ENCODE results near the gene OR51Q1.

OR51Q1 gene

GRCh38 chr11:5421811-5422210, at the start of gene OR51Q1:
OR51Q1 (plus strand) TSS chr11:5422111; CDS start chr11:5422201, 90 bp downstream.
- H3K27ac Mint-ChIP-seq, result no peak within 1 kb of the TSS
- no peaks in the 10 kb centered on the region for H3K36me3 Mint-ChIP-seq (ENCODE audit: low read depth)
- DNase-seq, result no peak
- no peak for TF ChIP-seq CTCF (IDR thresholded peaks at IDR 0.05)
- H3K9me3 Mint-ChIP-seq, result peaks cover 4% of the 10 kb centered on the region
- no peak within 1 kb of the TSS for H3K4me3 Mint-ChIP-seq
- H3K27me3 Mint-ChIP-seq (ENCODE audit: low read depth, poor library complexity), result peaks cover 3% of the 10 kb centered on the region
- H3K4me1 Mint-ChIP-seq, result no peaks in the 10 kb centered on the region

GRCh38 chr11:5380740-5381342, 41.1 kb upstream of the OR51Q1 start:
- no peak overlapping the region for H3K4me3 Mint-ChIP-seq
- H3K27ac Mint-ChIP-seq, result no peak overlapping the region
- H3K27me3 Mint-ChIP-seq (ENCODE audit: low read depth, poor library complexity), result no peaks in the 10 kb centered on the region
- H3K36me3 Mint-ChIP-seq (ENCODE audit: low read depth), result no peaks in the 10 kb centered on the region
- peaks cover 8% of the 10 kb centered on the region for H3K4me1 Mint-ChIP-seq
- peak; percentile 79 for TF ChIP-seq CTCF (IDR thresholded peaks at IDR 0.05)
- peaks cover 6% of the 10 kb centered on the region for H3K9me3 Mint-ChIP-seq
- peak; percentile 66 for DNase-seq

DNA sequence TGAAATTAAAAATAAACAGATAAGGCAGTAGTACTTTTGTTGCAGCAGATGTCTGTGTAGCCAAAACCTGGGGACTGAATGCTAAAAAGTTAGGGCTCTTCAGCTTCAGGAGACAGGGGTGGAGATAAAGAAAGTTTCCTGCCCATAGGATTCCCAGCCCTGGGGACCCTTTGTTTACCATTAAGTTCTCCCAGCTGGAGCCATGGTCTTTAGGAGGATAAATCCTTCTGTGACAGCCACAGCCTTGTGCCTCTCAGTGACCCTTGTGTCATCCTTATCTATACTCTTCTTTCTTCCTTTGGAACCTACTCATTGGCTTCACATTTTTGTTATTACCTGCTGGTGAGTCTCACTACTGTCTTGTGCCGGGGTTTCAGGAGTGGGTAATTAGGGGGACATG, 38.3 kb upstream of the OR51Q1 start, which contains the start of gene OR51M1:
Gene OR51M1 (plus strand): TSS at position 237 of the 400 bp plus-strand sequence. CDS start 5,587 bp downstream, outside the sequence.
- H3K4me3 Mint-ChIP-seq, result no peak within 1 kb of the TSS
- H3K4me1 Mint-ChIP-seq, result peaks cover 8% of the 10 kb centered on the region
- no peak for TF ChIP-seq CTCF (IDR thresholded peaks at IDR 0.05)
- no peak for DNase-seq
- no peaks in the 10 kb centered on the region for H3K36me3 Mint-ChIP-seq (ENCODE audit: low read depth)
- H3K27ac Mint-ChIP-seq, result no peak within 1 kb of the TSS
- H3K9me3 Mint-ChIP-seq, result no peaks in the 10 kb centered on the region
- no peaks in the 10 kb centered on the region for H3K27me3 Mint-ChIP-seq (ENCODE audit: low read depth, poor library complexity)

GRCh38 chr11:5384335-5384734, 37.6 kb upstream of the OR51Q1 start:
- H3K4me3 Mint-ChIP-seq, result no peak overlapping the region
- DNase-seq, result no peak
- no peaks in the 10 kb centered on the region for H3K27me3 Mint-ChIP-seq (ENCODE audit: low read depth, poor library complexity)
- no peak overlapping the region for H3K27ac Mint-ChIP-seq
- H3K36me3 Mint-ChIP-seq (ENCODE audit: low read depth), result no peaks in the 10 kb centered on the region
- peaks cover 8% of the 10 kb centered on the region for H3K4me1 Mint-ChIP-seq
- no peaks in the 10 kb centered on the region for H3K9me3 Mint-ChIP-seq
- no peak for TF ChIP-seq CTCF (IDR thresholded peaks at IDR 0.05)

- no peak for TF ChIP-seq CTCF (IDR thresholded peaks at IDR 0.05)
- H3K36me3 Mint-ChIP-seq (ENCODE audit: low read depth), result no peaks in the 10 kb centered on the region
- no peak overlapping the region for H3K27ac Mint-ChIP-seq
- no peaks in the 10 kb centered on the region for H3K9me3 Mint-ChIP-seq
- H3K4me3 Mint-ChIP-seq, result no peak overlapping the region
- DNase-seq, result no peak
- peaks cover 8% of the 10 kb centered on the region for H3K4me1 Mint-ChIP-seq
- H3K27me3 Mint-ChIP-seq (ENCODE audit: low read depth, poor library complexity), result peaks cover 3% of the 10 kb centered on the region
Measured at GRCh38 chr11:5390210-5390609, 31.7 kb upstream of the OR51Q1 start.

GRCh38 chr11:5394091-5394490, 27.8 kb upstream of the OR51Q1 start:
- no peak for DNase-seq
- Mint-ChIP-seq H3K27ac (no peak overlapping the region), H3K4me3 (no peak overlapping the region), H3K4me1 (peaks cover 8% of the 10 kb centered on the region), H3K9me3 (no peaks in the 10 kb centered on the region), H3K27me3 (ENCODE audit: low read depth, poor library complexity) (peaks cover 13% of the 10 kb centered on the region), H3K36me3 (ENCODE audit: low read depth) (no peaks in the 10 kb centered on the region)
- TF ChIP-seq CTCF (IDR thresholded peaks at IDR 0.05), result no peak
